ENCODE data around the gene GRK5.

DNA sequence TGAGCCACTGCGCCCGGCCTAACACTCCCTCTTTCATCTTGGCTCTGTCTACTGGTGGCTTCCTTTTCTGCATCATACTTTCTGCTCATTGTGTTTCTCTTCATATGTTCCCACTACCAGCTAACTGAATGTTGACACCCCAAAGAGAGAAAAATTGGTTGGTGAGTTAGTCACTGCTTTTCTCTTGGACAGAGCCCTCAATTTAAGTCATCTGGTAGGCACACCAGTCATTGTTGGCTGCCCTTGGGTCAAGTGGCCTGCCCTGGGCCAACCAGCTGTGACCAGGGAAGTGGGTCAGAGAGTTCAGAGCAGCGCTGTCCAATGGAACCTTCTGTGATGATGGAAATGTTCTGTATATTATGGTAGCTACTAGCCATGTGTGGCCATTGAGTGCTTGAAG, 52.0 kb downstream of the GRK5 start:
- TF ChIP-seq POLR2A (IDR thresholded peaks at IDR 0.05), result no peak
- TF ChIP-seq, protein P1, sequence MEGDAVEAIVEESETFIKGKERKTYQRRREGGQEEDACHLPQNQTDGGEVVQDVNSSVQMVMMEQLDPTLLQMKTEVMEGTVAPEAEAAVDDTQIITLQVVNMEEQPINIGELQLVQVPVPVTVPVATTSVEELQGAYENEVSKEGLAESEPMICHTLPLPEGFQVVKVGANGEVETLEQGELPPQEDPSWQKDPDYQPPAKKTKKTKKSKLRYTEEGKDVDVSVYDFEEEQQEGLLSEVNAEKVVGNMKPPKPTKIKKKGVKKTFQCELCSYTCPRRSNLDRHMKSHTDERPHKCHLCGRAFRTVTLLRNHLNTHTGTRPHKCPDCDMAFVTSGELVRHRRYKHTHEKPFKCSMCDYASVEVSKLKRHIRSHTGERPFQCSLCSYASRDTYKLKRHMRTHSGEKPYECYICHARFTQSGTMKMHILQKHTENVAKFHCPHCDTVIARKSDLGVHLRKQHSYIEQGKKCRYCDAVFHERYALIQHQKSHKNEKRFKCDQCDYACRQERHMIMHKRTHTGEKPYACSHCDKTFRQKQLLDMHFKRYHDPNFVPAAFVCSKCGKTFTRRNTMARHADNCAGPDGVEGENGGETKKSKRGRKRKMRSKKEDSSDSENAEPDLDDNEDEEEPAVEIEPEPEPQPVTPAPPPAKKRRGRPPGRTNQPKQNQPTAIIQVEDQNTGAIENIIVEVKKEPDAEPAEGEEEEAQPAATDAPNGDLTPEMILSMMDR (IDR thresholded peaks at IDR 0.05), result no peak
